Urothelium cell line (cell line): ENCODE data around the gene ATF3.

Source experiments
- DNase-seq: peaks from one replicate; pipeline ENCODE4 v3.0.0; 2011; ENCODE audit warnings: low spot score, mixed read lengths
- FAIRE-seq: peaks from 2 replicates; lab custom pipeline; 2011; peaks lifted over from hg19 to GRCh38; lab: Jason Lieb, UNC

ATF3 gene, protein sequence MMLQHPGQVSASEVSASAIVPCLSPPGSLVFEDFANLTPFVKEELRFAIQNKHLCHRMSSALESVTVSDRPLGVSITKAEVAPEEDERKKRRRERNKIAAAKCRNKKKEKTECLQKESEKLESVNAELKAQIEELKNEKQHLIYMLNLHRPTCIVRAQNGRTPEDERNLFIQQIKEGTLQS

DNA sequence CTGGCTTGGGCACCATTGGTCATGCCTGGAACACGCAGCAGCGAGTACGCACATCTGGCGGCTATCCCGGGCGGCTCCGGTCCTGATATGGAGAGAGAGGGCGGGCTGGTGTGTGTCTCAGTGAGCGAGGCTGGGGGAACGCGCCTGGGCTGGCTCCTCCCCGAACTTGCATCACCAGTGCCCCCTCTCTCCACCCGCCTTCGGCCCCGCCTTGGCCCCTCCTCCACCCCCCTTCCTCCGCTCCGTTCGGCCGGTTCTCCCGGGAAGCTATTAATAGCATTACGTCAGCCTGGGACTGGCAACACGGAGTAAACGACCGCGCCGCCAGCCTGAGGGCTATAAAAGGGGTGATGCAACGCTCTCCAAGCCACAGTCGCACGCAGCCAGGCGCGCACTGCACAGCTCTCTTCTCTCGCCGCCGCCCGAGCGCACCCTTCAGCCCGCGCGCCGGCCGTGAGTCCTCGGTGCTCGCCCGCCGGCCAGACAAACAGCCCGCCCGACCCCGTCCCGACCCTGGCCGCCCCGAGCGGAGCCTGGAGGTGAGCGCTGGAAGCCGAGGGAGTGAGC is at the start of gene ATF3:
Gene ATF3 (plus strand): TSS at position 370 of the 567 bp plus-strand sequence. CDS start 6,261 bp downstream, outside the sequence.
- FAIRE-seq (peak; percentile 76), DNase-seq (peak; percentile 99)

DNA sequence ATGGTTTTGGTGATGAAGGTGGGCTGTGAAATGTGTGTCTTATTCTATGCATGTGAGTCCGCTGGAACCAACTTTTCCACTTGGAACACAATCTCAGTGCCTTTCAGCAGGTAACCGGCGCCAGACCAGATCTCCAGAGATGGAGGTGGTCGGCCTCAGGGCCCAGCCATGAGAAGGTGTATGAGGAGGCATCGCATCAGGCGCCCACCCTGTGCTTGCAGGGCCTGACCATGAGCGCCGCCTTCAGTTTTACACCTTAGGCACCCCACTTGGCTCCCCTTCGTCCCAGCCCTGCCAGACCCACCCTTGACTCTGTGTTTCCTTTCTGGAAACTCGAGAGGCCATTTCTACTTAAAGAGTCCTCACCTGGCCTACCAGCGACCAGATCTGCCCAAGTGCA is 48.6 kb upstream of the ATF3 start:
- FAIRE-seq (no peak), DNase-seq (no peak)

DNA sequence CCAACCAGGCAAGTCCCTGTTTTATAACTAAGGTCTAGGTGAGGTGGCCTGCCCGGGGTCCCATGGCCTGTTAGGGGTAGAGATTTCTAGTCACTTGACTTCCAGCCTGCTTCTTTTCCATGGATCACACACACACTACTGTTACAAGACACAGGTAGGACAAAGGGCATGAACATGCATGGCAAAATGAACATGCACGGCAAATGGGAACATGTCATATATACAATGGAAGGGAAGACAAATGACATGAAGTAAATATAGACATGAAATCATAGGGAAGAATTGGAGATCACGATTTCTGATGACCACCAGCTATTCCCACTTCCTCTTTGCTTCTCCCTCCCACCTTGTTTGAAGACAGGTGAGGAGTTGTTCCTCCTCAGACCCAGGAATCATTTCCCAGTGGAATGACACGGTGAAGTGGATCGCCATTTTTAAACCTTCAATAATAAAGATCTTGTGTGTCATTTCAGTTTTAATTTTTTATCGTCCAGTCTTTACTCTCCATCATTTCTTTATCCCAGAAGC is 47.6 kb upstream of the ATF3 start:
- no peak for DNase-seq
- FAIRE-seq = no peak

DNA sequence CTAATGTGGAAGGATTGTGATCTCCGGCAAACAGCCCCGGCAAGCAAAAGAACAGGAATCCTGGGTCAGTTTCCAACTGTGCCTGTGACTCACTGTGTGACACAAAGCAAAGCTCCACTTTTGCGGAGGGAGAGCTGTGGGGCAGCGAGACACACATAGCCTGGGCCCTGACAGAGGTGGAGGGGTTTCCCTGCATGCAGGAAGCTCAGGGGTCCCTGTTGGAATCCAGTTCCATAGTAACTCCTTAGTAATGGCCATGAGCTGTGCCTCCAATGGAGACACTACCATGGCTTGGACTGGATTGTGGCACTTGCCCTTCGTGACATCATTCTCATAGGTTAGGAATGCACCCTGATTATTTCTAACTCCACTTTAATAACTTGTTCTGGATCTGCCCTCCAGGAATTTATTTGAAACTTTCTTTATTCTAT is 47.0 kb upstream of the ATF3 start:
- DNase-seq (peak; percentile 39), FAIRE-seq (no peak)

DNA sequence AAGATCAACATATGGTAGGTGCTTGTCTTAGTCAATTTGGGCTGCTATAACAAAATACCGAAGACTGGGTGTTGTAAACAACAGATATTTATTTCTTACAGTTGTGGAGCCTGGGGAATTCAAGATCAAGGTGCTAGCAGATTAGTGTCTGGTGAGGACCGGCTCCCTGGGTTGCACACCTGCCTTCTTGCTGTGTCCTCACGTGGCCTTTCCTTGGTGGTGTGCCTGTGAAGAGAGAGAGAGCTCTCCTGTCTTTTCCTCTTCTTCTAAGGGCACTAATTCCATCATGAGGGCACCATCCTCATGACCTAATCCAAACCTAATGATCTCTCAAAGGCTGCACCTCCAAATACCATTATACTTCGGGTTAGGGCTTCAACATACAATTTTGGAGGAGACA is 45.8 kb upstream of the ATF3 start:
- FAIRE-seq (no peak), DNase-seq (no peak)

DNA sequence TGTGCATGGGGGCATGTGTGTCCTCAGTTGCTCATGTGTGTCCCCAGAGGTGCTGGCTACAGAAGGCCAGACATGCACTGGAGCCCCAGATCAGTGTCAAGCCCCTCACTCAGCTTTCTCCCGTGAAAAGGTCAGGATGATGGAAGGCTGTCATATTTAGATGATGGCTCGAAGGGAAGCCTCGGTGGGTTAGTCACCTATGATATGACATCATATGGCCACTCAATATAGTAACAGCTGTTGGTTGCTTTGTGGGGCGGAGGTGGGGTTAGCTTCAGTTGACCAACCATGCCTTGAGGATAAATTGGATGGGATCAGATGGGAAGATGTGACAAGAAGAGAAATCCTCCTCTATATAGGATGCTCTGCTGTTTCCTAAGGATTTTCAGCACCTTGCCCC is 43.5 kb upstream of the ATF3 start:
- no peak for FAIRE-seq
- no peak for DNase-seq

DNA sequence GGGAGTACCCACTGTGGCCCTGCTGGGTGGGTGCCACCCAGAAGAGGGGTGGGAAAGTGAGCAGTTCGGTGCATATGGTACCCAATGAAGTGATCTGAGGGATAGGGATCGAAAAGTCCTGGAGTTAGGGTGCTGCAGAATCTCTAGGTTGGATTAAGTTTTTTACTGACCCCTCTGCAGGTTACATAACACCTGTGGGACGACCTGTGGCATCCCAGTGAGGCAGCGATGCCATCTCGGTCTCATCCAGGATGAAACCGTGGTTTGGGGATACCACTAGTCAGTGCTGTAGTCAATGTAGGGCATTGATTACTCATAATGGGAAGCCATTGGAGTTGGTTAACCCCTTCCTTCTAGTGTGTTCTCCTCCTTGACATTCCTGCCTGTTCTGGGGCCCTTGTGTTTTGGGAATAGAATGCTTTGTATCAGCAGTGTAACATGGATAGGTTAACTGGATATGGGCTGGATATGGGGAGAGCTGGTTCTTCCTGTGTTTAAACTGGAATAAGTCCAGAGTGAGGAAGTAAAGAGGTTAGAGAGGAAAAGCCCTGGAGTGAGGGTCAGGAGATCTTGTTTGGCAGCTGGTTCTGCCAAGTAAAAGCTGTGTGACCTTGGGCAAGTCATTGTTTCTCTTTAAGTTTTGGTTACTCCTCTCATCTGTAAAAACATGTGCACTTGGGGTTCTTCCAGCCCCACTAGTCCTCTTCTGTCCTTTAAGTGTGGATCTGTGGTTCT is 42.8 kb upstream of the ATF3 start:
- FAIRE-seq (no peak), DNase-seq (no peak)

DNA sequence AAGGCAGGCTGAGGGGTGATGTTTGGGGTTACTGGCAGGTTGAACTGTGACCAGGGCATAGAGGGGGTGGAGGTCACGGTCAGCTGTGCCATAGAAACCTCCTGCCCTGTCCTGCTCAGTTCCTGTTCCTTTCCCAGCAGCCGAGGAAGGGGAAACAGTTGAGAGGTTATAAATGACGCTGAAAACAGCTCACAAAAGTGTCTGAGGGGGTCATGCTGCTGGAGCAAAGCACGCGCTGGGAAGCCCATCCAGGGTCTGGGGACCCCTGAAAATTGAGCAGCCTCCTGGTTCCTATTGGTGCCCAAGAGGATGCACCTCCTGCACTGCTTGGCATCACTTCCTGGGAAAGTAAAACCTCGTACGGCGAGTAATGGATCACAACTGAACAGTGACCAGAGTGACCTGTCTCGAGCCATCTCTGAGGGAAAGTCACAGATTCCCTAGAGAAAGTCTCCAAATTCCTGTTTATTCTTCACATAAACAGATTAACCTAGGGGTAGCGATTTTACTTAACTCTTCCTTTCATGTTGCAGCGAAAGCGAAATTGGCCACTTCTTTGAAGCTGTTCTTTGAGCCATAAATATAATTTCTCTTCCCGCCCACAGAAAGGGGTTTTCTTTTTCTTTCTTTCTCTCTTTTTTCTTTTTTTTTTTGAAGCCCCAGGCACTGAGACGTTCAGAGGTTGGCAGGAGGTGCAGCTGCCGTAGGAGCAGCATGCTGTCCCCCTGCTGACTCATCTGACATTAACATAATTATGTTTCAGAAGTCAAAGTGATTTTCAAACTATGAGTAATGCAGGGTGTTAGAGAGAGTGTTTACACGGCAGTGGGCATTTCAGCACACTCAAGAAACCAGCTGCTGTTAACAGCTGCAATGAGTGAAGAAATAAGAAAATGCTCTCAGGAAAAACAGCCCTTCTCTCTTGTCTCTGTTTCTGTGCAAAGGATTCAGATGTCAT is 41.8 kb upstream of the ATF3 start:
- FAIRE-seq = no peak
- DNase-seq = peak; percentile 71

DNA sequence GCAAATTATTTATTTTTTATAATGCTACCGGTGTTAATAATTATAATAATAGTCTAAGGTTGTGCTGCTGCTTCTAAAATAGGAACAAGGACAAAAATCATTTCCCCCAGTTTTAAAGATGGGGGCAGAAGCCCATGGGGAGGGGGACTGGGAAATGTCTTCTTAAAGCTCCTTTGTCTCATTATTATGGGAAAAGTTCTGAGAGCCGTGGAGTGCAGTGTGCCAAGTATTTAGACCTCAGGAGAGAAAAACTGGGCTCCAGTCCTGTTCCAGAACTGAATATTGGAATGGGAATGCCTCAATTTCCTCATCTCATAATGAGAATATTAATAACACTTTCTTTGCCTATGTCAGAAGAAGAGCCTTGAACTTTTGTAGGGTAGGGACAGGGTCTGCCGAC is 40.9 kb upstream of the ATF3 start:
- DNase-seq = no peak
- FAIRE-seq = no peak

DNA sequence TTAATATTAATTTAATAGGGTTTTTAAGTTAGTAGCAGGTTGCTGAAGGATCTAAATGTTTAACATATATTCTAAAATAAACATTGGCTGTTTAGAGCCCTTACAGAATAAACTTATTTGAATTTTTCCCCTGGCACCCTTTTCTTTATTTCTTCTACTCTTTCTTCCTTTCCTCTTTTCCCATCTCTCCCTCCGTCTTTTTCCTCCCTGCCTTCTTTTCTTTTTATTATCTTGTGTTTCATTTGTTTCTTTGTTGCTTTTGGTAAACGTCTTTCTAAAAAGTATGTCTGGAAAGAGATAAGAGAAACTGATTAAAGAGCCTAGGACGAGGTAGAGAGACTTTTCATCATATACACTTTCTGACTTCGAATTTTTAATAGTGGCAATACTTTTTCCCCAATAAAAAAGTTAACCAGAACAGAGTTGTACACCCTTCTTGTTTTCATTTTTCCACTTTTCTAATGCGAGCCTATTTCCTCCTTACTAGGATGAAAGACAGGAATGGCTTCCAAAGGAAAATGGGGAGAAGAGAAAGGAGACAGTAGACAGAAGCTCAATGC is 39.5 kb upstream of the ATF3 start:
- FAIRE-seq (no peak), DNase-seq (no peak)

DNA sequence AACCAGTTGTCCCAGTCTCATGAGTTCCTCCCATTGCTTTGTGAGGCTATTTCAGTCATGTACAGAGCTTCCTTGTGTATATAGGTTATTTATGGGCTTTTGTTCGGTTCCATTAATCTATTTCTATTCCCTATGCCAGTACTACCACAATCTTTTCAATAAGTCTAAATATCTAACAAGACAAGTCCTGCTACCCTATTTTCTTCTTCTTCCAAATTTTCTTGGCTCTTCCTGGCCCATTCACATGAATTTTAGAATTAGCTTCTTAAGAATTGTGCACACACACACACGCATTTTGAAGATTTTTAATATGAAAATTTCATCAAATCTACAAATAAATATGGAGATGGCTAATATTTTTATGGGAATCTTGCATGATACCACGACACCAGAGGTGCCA is 33.8 kb upstream of the ATF3 start:
- no peak for FAIRE-seq

DNA sequence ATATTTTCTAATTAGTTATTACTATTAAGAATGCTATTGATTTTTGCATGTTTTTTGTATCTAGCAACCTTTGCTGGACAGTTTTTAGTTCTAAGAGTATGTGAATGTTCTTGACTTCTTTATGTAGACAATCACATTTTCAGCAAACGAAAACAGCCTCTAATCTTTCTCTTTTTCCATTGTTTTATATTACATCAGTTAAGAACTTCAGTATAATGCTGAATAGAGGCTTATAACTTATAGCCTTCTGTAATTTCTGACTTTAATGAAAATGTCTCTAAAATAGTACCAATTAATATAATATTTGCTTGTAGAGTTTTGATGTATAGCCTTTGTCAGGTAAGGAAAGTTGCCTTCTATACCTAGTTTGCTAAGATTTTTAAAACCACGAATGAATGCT is 33.2 kb upstream of the ATF3 start:
- DNase-seq (no peak), FAIRE-seq (no peak)

More for the DNA sequence above, 33.8 kb upstream of the ATF3 start:
- no peak for DNase-seq

DNA sequence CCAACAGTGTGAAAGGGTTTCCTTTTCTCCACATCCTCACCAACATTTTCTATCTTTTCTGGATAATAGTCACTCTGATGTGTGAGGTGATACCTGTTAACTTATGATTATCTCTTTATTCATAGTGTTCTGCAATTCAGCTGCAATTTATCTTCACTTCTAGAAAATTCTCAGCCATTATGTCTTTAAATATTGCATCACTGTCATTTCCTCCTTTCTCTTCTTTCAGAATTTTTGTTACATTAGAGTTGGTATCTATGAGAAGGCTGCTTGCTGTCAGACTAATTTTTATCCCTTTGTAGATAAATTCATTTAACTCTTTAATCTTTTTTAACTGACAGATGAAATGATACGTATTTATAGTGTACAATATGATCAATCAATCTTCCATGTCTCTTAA is 30.5 kb upstream of the ATF3 start:
- no peak for DNase-seq
- no peak for FAIRE-seq

DNA sequence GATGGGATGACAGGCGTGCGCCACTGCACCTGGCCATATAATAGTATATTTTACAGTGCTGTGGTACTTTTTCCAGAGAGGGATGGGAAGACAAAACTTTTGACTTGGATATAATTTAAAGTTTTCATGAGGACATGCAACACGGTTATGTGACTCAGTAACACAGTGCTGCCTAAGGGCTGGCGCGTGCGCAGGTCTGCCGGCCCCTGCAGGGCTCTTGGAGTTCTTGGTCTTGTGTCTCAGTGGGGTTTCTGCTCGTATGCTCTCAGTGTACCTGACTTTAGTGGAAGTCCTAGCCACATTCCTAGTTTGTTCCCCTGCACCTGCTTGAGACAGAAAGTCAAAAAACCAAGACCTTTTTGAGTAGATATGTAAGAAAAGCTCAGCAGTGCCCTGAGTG is 27.5 kb upstream of the ATF3 start:
- no peak for DNase-seq
- no peak for FAIRE-seq

DNA sequence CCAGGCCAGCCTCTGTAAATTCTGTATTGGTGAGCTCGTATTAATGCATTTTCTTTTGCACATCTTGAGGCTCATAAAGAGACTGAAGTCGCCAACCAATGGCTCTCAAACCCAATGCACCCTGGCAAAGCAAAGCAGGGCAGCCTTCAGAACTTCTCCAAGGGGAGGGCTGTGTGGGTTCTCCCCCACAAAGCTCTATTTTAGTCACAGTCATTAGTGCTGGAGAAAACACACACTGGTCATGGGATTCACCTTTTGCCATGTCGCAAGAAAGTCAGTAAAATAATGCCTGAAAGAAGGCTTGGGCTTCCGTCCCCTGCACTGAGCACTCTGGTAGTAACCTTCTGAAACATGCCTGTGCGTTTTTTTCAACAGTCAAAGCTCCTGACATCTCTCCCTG is 26.3 kb upstream of the ATF3 start:
- FAIRE-seq = no peak
- no peak for DNase-seq

DNA sequence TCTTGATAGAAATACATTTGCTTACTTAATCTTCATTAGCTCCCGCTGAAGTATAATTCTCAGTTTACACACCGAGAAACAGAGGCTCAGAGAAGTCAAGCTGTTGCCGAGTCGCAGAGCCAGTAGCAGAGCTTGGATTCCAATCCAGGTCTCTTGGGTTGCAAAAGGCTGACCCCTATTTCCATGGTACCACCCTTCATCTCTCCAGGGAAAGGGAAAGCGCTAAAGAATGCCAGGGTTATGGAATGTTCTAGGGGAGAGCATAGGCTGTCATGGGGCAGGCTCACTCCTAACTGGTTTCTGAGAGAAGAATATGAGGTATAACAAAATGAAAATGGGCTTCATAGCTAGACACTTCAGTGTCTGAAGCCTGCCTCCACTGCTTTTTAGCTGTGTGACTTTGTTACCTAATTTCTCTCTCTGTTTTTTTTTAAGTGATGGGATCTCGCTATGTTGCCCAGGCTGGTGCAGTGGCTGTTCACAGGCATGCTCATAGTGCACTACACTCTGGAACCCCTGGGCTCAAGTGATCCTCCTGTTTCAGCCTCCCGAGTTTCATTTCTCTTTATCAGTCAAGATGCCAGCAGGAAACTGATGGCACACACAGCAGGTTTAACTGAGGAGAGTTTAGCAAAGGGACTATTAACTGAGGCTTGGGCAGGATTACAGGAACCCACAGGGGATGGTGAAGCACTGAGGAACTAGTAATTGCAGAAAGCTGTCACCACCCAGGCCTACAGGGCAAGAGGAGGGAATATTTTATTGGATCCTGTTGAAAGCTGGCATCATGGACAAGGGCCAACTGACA is 25.5 kb upstream of the ATF3 start:
- FAIRE-seq (no peak), DNase-seq (no peak)

DNA sequence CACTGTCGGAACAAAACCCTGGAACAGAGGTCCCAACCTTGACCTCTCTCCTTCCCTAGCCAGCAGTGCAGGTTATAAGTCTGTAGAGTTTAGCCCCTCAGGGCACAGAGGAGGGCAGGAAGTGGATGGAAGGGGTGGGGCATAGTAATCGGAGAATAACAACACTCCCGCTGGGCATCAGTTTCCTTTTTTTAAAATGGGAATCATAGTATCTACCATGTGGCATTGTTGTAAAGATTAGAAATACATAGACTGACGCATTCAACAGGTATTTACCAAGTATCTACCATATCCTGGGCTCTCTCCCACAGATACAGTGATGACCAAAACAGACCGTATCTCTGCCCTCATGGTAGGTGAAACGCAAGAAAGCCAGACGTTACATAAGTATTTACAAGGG is 24.9 kb upstream of the ATF3 start:
- DNase-seq (no peak), FAIRE-seq (no peak)

DNA sequence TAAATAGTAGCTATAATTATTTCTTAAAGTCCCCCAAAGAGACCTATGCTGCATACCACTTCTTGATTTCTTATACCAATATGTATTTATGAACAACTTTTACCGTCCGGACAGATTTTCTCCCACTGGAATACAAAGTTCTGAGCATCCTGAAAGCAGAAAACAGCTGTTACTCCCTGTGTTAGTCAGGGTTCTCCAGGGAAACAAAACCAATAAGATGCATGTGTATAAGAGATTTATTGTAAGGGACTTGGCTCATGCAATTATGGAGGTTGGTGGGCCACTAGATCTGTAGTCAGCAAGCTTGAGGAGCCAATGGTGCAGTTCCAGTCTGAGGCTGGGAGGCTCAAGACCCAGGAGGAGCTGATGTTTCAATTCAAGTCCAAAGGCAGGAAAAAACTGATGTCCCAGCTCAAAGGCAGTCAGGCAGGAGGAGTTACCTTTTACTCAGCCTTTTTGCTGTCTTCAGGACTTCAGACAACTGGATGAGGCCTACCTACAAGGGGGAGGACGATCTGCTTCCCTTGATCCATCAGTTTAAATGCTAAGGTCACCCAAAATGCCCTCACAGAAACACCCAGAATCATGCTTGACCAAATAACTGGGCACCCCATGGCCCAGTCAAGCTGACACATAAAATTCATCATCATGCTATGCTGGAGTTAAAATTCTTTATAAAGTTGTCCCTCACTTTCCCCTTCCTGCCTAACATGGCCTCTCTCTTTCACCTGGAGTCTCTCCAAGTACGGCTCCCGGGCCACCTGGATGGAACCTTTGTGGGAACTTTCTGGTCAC is 24.3 kb upstream of the ATF3 start:
- no peak for FAIRE-seq
- no peak for DNase-seq

DNA sequence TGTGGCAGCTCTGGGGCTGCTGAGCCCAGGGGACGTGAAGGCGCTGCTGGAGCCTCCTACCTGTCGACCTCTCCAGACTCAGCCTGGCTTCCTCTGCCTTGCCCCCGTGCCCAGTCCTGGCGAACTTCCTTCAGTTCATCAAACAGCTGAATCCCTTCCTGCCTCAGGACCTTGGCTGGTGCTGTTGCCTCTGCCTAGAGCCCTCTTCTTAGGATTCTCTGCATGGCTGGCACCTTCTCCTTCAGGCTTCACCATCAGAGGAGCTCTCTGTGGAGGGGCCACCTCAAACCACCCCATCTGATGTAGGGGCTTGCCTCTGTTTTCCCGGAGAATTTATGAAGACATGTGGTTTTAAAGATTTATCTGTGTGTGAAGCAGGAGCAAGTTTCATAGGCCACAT is 23.4 kb upstream of the ATF3 start:
- FAIRE-seq = no peak

More for the DNA sequence above, 23.4 kb upstream of the ATF3 start:
- DNase-seq = no peak
